GM06990 (cell line): ENCODE measurements around the gene TPSG1.

Source experiments
- DNase-seq: peaks from one replicate; pipeline ENCODE4 v3.0.0-alpha.2; 2011; ENCODE audit not compliant: insufficient read length; ENCODE audit errors: extremely low read depth
- H3K27me3 ChIP-seq: replicated peaks from 2 replicates; pipeline ENCODE4 v1.6.0; 2011; ENCODE audit warnings: low read length; ENCODE audit not compliant: control insufficient read depth, insufficient read depth
- H3K36me3 ChIP-seq: 2 replicates; pipeline ENCODE4 v1.5.1; 2011; ENCODE audit warnings: low read length; ENCODE audit not compliant: control insufficient read depth, insufficient read depth
- H3K4me3 ChIP-seq: replicated peaks from 2 replicates; pipeline ENCODE4 v1.5.1; 2011; ENCODE audit warnings: low read depth, mild to moderate bottlenecking, control low read depth, low read length
- TF ChIP-seq, protein P1 (sequence below): IDR thresholded peaks from 2 replicates; pipeline ENCODE4 v1.5.1; 2011; ENCODE audit warnings: low read length, control low read depth, mild to moderate bottlenecking, inconsistent platforms; ENCODE audit not compliant: insufficient read depth, poor library complexity, severe bottlenecking

The TPSG1 gene

GRCh38 chr16:1262210-1262845, 37.3 kb upstream of the TPSG1 start:
- TF ChIP-seq, protein P1, sequence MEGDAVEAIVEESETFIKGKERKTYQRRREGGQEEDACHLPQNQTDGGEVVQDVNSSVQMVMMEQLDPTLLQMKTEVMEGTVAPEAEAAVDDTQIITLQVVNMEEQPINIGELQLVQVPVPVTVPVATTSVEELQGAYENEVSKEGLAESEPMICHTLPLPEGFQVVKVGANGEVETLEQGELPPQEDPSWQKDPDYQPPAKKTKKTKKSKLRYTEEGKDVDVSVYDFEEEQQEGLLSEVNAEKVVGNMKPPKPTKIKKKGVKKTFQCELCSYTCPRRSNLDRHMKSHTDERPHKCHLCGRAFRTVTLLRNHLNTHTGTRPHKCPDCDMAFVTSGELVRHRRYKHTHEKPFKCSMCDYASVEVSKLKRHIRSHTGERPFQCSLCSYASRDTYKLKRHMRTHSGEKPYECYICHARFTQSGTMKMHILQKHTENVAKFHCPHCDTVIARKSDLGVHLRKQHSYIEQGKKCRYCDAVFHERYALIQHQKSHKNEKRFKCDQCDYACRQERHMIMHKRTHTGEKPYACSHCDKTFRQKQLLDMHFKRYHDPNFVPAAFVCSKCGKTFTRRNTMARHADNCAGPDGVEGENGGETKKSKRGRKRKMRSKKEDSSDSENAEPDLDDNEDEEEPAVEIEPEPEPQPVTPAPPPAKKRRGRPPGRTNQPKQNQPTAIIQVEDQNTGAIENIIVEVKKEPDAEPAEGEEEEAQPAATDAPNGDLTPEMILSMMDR = no peak
- Histone ChIP-seq H3K27me3 (no peaks in the 10 kb centered on the region; the same call in 1 of the 2 replicates), H3K4me3 (no peak overlapping the region), H3K36me3 (no peaks in the 10 kb centered on the region)
- no peak for DNase-seq

DNA sequence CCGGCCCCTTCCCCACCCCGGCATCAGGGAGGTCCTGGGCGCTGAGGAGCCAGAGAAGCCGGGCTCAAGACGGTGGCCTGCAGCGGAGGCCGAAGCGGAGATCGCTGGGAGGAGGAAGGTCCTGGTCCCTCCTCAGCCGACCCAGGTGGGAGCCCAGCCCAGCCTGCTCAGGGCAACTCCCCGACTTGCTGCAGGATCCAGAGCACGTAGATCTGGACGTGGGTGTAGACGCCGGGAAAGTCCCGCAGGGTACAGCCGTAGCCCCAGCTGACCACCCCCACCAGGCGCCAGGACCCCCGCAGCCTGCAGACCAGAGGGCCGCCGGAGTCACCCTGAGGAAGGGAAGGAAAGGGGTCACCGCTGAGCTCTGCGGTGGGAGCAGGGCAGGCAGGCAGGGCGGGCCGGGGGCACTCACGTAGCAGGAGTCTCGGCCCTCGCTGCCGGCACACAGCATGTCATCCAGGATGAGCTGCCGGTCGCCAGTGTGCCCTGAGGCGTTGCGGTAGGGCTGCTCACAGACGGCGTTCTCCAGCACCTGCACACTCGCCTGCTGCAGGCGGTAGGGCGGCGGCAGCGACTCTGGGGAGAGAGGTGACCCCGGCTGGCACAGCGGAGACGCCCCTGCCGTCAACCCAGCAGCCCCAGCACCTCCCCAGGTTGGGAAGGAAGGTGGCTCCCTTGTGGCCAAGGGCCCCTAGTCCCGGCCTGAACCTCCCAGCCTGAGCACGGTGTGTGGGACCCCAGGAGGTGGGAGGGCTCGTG, 36.2 kb upstream of the TPSG1 start:
- H3K36me3 ChIP-seq = no peaks in the 10 kb centered on the region
- TF ChIP-seq, protein P1 = no peak
- no peaks in the 10 kb centered on the region; the same call in 1 of the 2 replicates for H3K27me3 ChIP-seq
- no peak for DNase-seq
- H3K4me3 ChIP-seq = no peak overlapping the region

- no peaks in the 10 kb centered on the region for H3K36me3 ChIP-seq
- H3K4me3 ChIP-seq = no peak overlapping the region
- TF ChIP-seq, protein P1 = no peak
- no peaks in the 10 kb centered on the region; the same call in 1 of the 2 replicates for H3K27me3 ChIP-seq
- DNase-seq = no peak
These were observed 35.1 kb upstream of the TPSG1 start for GRCh38 chr16:1260101-1260680.

- Histone ChIP-seq H3K36me3 (no peaks in the 10 kb centered on the region), H3K27me3 (no peaks in the 10 kb centered on the region; the same call in 1 of the 2 replicates), H3K4me3 (no peak overlapping the region)
- TF ChIP-seq, protein P1 = no peak
- no peak for DNase-seq
These were observed 34.6 kb upstream of the TPSG1 start for GRCh38 chr16:1259760-1260068.

DNA sequence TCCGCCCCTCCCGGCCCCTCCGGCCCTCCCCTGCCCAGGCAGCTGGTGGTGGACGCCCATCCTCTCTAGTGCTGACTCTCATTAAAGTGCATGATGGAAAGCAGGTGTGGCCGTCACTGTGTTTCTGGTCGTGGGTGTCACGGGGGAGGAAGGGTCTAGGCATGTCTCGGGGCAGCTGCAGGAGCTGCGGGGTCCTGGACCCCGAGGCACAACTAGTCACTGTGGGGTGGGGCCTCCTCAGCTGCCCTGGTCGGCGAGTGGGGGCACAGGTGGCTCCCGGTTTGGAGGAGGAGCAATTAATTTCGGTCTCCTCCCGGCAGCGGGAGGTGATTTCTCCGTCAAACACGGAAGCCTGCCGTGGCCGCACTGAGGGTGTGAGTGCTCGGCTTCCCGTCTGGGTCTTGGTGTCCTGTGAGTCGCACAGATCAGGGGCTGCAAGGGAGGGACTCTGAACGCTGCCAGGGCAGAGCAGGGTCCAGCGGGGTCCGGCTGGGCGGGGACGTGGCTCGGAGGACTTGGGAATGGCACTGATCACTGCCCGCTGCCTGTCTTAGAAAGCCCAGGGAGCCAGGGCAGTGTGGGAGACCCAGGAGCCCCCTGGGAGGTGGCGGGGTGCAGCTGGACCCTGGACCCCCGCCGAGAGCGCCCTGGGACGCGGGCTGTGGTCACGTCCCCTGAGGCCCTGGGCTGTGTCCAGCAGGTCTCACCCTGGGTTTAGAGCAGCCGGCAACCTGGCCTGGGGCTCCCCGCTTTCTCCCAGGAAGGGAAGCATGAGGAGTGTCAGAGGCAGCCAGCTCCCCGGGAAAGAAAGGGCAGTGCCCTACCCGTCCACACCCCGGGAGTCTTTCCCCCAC, 34.1 kb upstream of the TPSG1 start:
- H3K27me3 ChIP-seq = no peaks in the 10 kb centered on the region; the same call in 1 of the 2 replicates

More for the DNA sequence above, 34.1 kb upstream of the TPSG1 start:
- Histone ChIP-seq H3K4me3 (no peak overlapping the region), H3K36me3 (no peaks in the 10 kb centered on the region)
- no peak for DNase-seq
- TF ChIP-seq, protein P1 = no peak
